Endodermal cell (in vitro differentiated cells): Measurements from ENCODE around the gene LSM14B. TPM values are rescaled to one million over a fixed set of nuclear protein-coding genes. Genes with fewer than 3 reads are reported as not detected.

Experiments
- DNase-seq: peaks from one replicate; pipeline ENCODE4 v3.0.0-alpha.2; 2017
- H3K27ac ChIP-seq: 2 replicates; pipeline ENCODE4 v1.5.1; 2013; ENCODE audit warnings: mild to moderate bottlenecking, low read depth, low read length, moderate library complexity
- H3K27me3 ChIP-seq: 2 replicates; pipeline ENCODE4 v1.6.1; 2013; ENCODE audit warnings: mild to moderate bottlenecking, low read length, moderate library complexity; ENCODE audit not compliant: insufficient read depth, control insufficient read depth, poor library complexity, severe bottlenecking
- H3K36me3 ChIP-seq: 2 replicates; pipeline ENCODE4 v1.7.0; 2013; ENCODE audit warnings: mild to moderate bottlenecking, low read length, moderate library complexity; ENCODE audit not compliant: control insufficient read depth, insufficient read depth
- H3K4me1 ChIP-seq: one replicate; pipeline ENCODE4 v1.7.0; 2013; ENCODE audit warnings: low read length; ENCODE audit not compliant: control insufficient read depth, insufficient read depth
- H3K4me3 ChIP-seq: 2 replicates; pipeline ENCODE4 v1.5.1; 2013; ENCODE audit warnings: mild to moderate bottlenecking, low read length, moderate library complexity
- H3K9ac ChIP-seq: 2 replicates; pipeline ENCODE4 v1.6.1; 2013; ENCODE audit warnings: mild to moderate bottlenecking, low read length, moderate library complexity; ENCODE audit not compliant: poor library complexity, severe bottlenecking; ENCODE audit errors: extremely low read depth
- H3K9me3 ChIP-seq: 2 replicates; pipeline ENCODE4 v1.6.1; 2013; ENCODE audit warnings: mild to moderate bottlenecking, low read length, moderate library complexity; ENCODE audit not compliant: control insufficient read depth
- H3K27ac Mint-ChIP-seq: 2 replicates; pipeline ENCODE4 v1.8.0; 2020; ENCODE audit warnings: mixed read lengths
- H3K27me3 Mint-ChIP-seq: 2 replicates; pipeline ENCODE4 v1.8.0; 2021; ENCODE audit warnings: mild to moderate bottlenecking, mixed read lengths; ENCODE audit not compliant: insufficient read depth
- H3K36me3 Mint-ChIP-seq: 2 replicates; pipeline ENCODE4 v1.8.0; 2020; ENCODE audit warnings: low read depth, mixed read lengths
- H3K4me1 Mint-ChIP-seq: 2 replicates; pipeline ENCODE4 v1.8.0; 2020; ENCODE audit warnings: mixed read lengths
- H3K4me3 Mint-ChIP-seq: 2 replicates; pipeline ENCODE4 v1.8.0; 2020; ENCODE audit warnings: mild to moderate bottlenecking, moderate library complexity, mixed read lengths
- H3K9me3 Mint-ChIP-seq: 2 replicates; pipeline ENCODE4 v1.8.0; 2020; ENCODE audit warnings: mild to moderate bottlenecking, mixed read lengths
- CTCF ChIP-seq: fragments of 200-600 bp; sonication (generic); conservative IDR thresholded peaks from 2 replicates; pipeline ENCODE4 v1.5.0; 2021; ENCODE audit warnings: antibody characterized with exemption, mild to moderate bottlenecking
- WGBS, 2 experiments: methylation state at CpG; one replicate each; pipeline versions ENCODE4 v1.1.5 to v1.1.7; 2013; ENCODE audit warnings: missing lambda C conversion rate in 2 of 2, mixed read lengths in 1 of 2; ENCODE audit not compliant: insufficient coverage in 1 of 2, insufficient read length in 1 of 2; 5-methylcytosine and 5-hydroxymethylcytosine counted together
- total RNA-seq, 2 donors: library from RNA; stranded (reverse); fragmentation: NEBNext Ultra II Directional in 1 of 2; extraction: Animal tissue kit (Norgen Biotek cat#: 25700) in 1 of 2; gene quantifications; 2 replicates in 1 of 2; 3 replicates in 1 of 2; pipeline ENCODE4 v1.2.1, GENCODE V29; 2021

LSM14B gene
- total RNA-seq, 2 donors from 2014 or later, result 89.1 to 91.1 TPM

- no peak overlapping the region for H3K27ac Mint-ChIP-seq
- H3K9me3 ChIP-seq, result peaks cover 7% of the 10 kb centered on the region
- H3K27me3 ChIP-seq, result no peaks in the 10 kb centered on the region
- peaks cover 17% of the 10 kb centered on the region for H3K4me1 Mint-ChIP-seq
- 91 to 93% methylated on average over 5 to 23 of the region's 23 CpGs for WGBS, 2 experiments
- H3K36me3 Mint-ChIP-seq, result peaks cover 40% of the 10 kb centered on the region
- H3K36me3 ChIP-seq, result peaks cover 35% of the 10 kb centered on the region
- H3K4me3 Mint-ChIP-seq, result no peak overlapping the region
- H3K4me3 ChIP-seq, result no peak overlapping the region
- no peak overlapping the region for H3K9ac ChIP-seq
- no peak for TF ChIP-seq CTCF
- H3K9me3 Mint-ChIP-seq, result peaks cover 9% of the 10 kb centered on the region
- H3K27me3 Mint-ChIP-seq, result no peaks in the 10 kb centered on the region
- peaks cover 2% of the 10 kb centered on the region for H3K4me1 ChIP-seq
- H3K27ac ChIP-seq, result no peak overlapping the region
- no peak for DNase-seq
These were observed 29.6 kb downstream of the LSM14B start for GRCh38 chr20:62151835-62152364.

- no peak overlapping the region for H3K27ac ChIP-seq
- peaks cover 7% of the 10 kb centered on the region for H3K9me3 ChIP-seq
- peak overlapping the region; percentile 26 for H3K27ac Mint-ChIP-seq
- peaks cover 2% of the 10 kb centered on the region for H3K4me1 ChIP-seq
- peak; percentile 77 for DNase-seq
- WGBS, 2 experiments, result 90 to 93% methylated on average over 20 to 29 of the region's 29 CpGs
- no peak overlapping the region for H3K4me3 ChIP-seq
- peaks cover 42% of the 10 kb centered on the region for H3K36me3 Mint-ChIP-seq
- peaks cover 51% of the 10 kb centered on the region for H3K36me3 ChIP-seq
- no peak overlapping the region for H3K4me3 Mint-ChIP-seq
- no peaks in the 10 kb centered on the region for H3K27me3 ChIP-seq
- no peaks in the 10 kb centered on the region for H3K27me3 Mint-ChIP-seq
- peaks cover 9% of the 10 kb centered on the region for H3K9me3 Mint-ChIP-seq
- no peak for TF ChIP-seq CTCF
- H3K9ac ChIP-seq, result no peak overlapping the region
- peaks cover 11% of the 10 kb centered on the region for H3K4me1 Mint-ChIP-seq
These were observed 33.4 kb downstream of the LSM14B start for GRCh38 chr20:62155428-62156253.

GRCh38 chr20:62156254-62156556 lies 33.9 kb downstream of the LSM14B start:
- no peaks in the 10 kb centered on the region for H3K27me3 ChIP-seq
- DNase-seq, result no peak
- H3K27me3 Mint-ChIP-seq, result no peaks in the 10 kb centered on the region
- H3K4me3 ChIP-seq, result no peak overlapping the region
- H3K4me3 Mint-ChIP-seq, result no peak overlapping the region
- H3K36me3 ChIP-seq, result peaks cover 52% of the 10 kb centered on the region
- H3K27ac Mint-ChIP-seq, result peak overlapping the region; percentile 26
- H3K4me1 ChIP-seq, result peaks cover 2% of the 10 kb centered on the region
- peaks cover 7% of the 10 kb centered on the region for H3K9me3 ChIP-seq
- peaks cover 43% of the 10 kb centered on the region for H3K36me3 Mint-ChIP-seq
- no peak for TF ChIP-seq CTCF
- H3K9me3 Mint-ChIP-seq, result peaks cover 9% of the 10 kb centered on the region
- H3K27ac ChIP-seq, result peak overlapping the region; percentile 24
- H3K4me1 Mint-ChIP-seq, result peaks cover 11% of the 10 kb centered on the region
- 83 to 100% methylated on average over 1 to 3 of the region's 3 CpGs for WGBS, 2 experiments
- H3K9ac ChIP-seq, result no peak overlapping the region
